ENCODE data around the gene RNU6-1. TPM values are rescaled to one million over a fixed set of nuclear protein-coding genes. Genes with fewer than 3 reads are reported as not detected.

Gene RNU6-1
- total RNA-seq, 2 donors from 2014 or later: not detected

- no peak overlapping the region for H3K9ac ChIP-seq (ENCODE audit: extremely low read depth, low read length, poor library complexity, severe bottlenecking)
- Mint-ChIP-seq H3K36me3 (ENCODE audit: low read depth) (no peaks in the 10 kb centered on the region), H3K9me3 (peaks cover 5% of the 10 kb centered on the region), H3K4me3 (peak overlapping the region; percentile 34), H3K27me3 (ENCODE audit: insufficient read depth) (peaks cover 97% of the 10 kb centered on the region), H3K27ac (no peak overlapping the region), H3K4me1 (peaks cover 23% of the 10 kb centered on the region)
- TF ChIP-seq CTCF (conservative IDR thresholded peaks at IDR 0.05): no peak
- no peak overlapping the region for H3K4me3 ChIP-seq (ENCODE audit: low read length)
- peaks cover 4% of the 10 kb centered on the region for H3K4me1 ChIP-seq (ENCODE audit: control insufficient read depth, insufficient read depth, low read length)
- H3K27me3 ChIP-seq (ENCODE audit: control insufficient read depth, insufficient read depth, low read length, poor library complexity, severe bottlenecking): peaks cover 100% of the 10 kb centered on the region
- no peaks in the 10 kb centered on the region for H3K9me3 ChIP-seq (ENCODE audit: control insufficient read depth, low read length)
- no peaks in the 10 kb centered on the region for H3K36me3 ChIP-seq (ENCODE audit: control insufficient read depth, insufficient read depth, low read length)
- peak; percentile 61 for DNase-seq
- no peak overlapping the region for H3K27ac ChIP-seq (ENCODE audit: low read depth, low read length)
- 5% methylated on average over 32 to 53 of the region's 54 CpGs for WGBS, 2 experiments (ENCODE audit: insufficient coverage in 1 of 2, insufficient read length in 1 of 2)
These were observed 10.7 kb downstream of the RNU6-1 start for GRCh38 chr15:67828969-67829646.

GRCh38 chr15:67828278-67828968 is 11.4 kb downstream of the RNU6-1 start:
- Mint-ChIP-seq H3K4me3 (peak overlapping the region; percentile 15), H3K27me3 (ENCODE audit: insufficient read depth) (peaks cover 97% of the 10 kb centered on the region), H3K4me1 (peaks cover 26% of the 10 kb centered on the region), H3K36me3 (ENCODE audit: low read depth) (no peaks in the 10 kb centered on the region), H3K27ac (no peak overlapping the region), H3K9me3 (peaks cover 5% of the 10 kb centered on the region)
- Histone ChIP-seq H3K4me1 (ENCODE audit: control insufficient read depth, insufficient read depth, low read length) (peaks cover 9% of the 10 kb centered on the region), H3K27me3 (ENCODE audit: control insufficient read depth, insufficient read depth, low read length, poor library complexity, severe bottlenecking) (peaks cover 100% of the 10 kb centered on the region), H3K9me3 (ENCODE audit: control insufficient read depth, low read length) (no peaks in the 10 kb centered on the region), H3K27ac (ENCODE audit: low read depth, low read length) (no peak overlapping the region), H3K36me3 (ENCODE audit: control insufficient read depth, insufficient read depth, low read length) (no peaks in the 10 kb centered on the region), H3K9ac (ENCODE audit: extremely low read depth, low read length, poor library complexity, severe bottlenecking) (no peak overlapping the region), H3K4me3 (ENCODE audit: low read length) (no peak overlapping the region)
- DNase-seq: peak; percentile 67
- WGBS, 2 experiments (ENCODE audit: insufficient coverage in 1 of 2, insufficient read length in 1 of 2): 4 to 5% methylated on average over 30 to 40 of the region's 40 CpGs
- TF ChIP-seq CTCF (conservative IDR thresholded peaks at IDR 0.05): peak; percentile 8

GRCh38 chr15:67827562-67828277 is 12.1 kb downstream of the RNU6-1 start:
- Mint-ChIP-seq H3K27ac (no peak overlapping the region), H3K36me3 (ENCODE audit: low read depth) (no peaks in the 10 kb centered on the region), H3K4me1 (peaks cover 21% of the 10 kb centered on the region), H3K27me3 (ENCODE audit: insufficient read depth) (peaks cover 93% of the 10 kb centered on the region), H3K4me3 (peak overlapping the region; percentile 15), H3K9me3 (peaks cover 5% of the 10 kb centered on the region)
- Histone ChIP-seq H3K9ac (ENCODE audit: extremely low read depth, low read length, poor library complexity, severe bottlenecking) (no peak overlapping the region), H3K4me3 (ENCODE audit: low read length) (no peak overlapping the region), H3K27me3 (ENCODE audit: control insufficient read depth, insufficient read depth, low read length, poor library complexity, severe bottlenecking) (peaks cover 100% of the 10 kb centered on the region), H3K4me1 (ENCODE audit: control insufficient read depth, insufficient read depth, low read length) (peaks cover 9% of the 10 kb centered on the region), H3K9me3 (ENCODE audit: control insufficient read depth, low read length) (no peaks in the 10 kb centered on the region), H3K36me3 (ENCODE audit: control insufficient read depth, insufficient read depth, low read length) (no peaks in the 10 kb centered on the region), H3K27ac (ENCODE audit: low read depth, low read length) (no peak overlapping the region)
- DNase-seq: peak; percentile 75
- TF ChIP-seq CTCF (conservative IDR thresholded peaks at IDR 0.05): peak; percentile 24
- WGBS, 2 experiments (ENCODE audit: insufficient coverage in 1 of 2, insufficient read length in 1 of 2): 4% methylated on average over 35 to 91 of the region's 91 CpGs
